Prostate gland (tissue), 2 donors: ENCODE results near the gene OGFOD3. TPM values are rescaled to one million over a fixed set of nuclear protein-coding genes. Genes with fewer than 3 reads are reported as not detected.
A peak's percentile ranks its signal among the peaks of the same experiment; 100 is the strongest.

Experiments
- DNase-seq: peaks from one replicate; pipeline ENCODE4 v3.0.0-alpha.2; 2019; ENCODE audit warnings: low spot score
- H3K27ac ChIP-seq, 2 donors: fragments of 200-600 bp; sonication (generic); 2 replicates each; pipeline ENCODE4 v1.5.1; 2017 to 2019
- H3K27me3 ChIP-seq: fragments of 200-600 bp; sonication (generic); replicated peaks from 2 replicates; pipeline ENCODE4 v1.5.1; 2019; ENCODE audit not compliant: insufficient read depth
- H3K36me3 ChIP-seq, 2 donors: fragments of 200-600 bp; sonication (generic); 1 replicate in 1 of 2; 2 replicates in 1 of 2; pipeline versions ENCODE4 v1.5.1 to v1.8.1; 2017 to 2019
- H3K4me1 ChIP-seq: fragments of 200-600 bp; sonication (generic); replicated peaks from 2 replicates; pipeline ENCODE4 v1.5.1; 2019
- H3K4me3 ChIP-seq, 2 donors: fragments of 200-600 bp; sonication (generic); 2 replicates each; pipeline ENCODE4 v1.5.1; 2017 to 2019
- H3K9me3 ChIP-seq: fragments of 200-600 bp; sonication (generic); 2 replicates; pipeline ENCODE4 v1.5.1; 2017
- POLR2A ChIP-seq: fragments of 450-650 bp; IDR thresholded peaks from one replicate; pipeline ENCODE4 v1.6.1; 2016; ENCODE audit warnings: antibody characterized with exemption, mild to moderate bottlenecking
- POLR2AphosphoS5 ChIP-seq: sonication (generic); formaldehyde crosslinking; IDR thresholded peaks from one replicate; pipeline ENCODE4 v1.6.1; 2017; ENCODE audit warnings: antibody characterized with exemption
- WGBS: methylation state at CpG from one replicate; pipeline ENCODE4 v1.1.5; 2018; 5-methylcytosine and 5-hydroxymethylcytosine counted together
- intact Hi-C: fragments of 100-400 bp; cut with DNase I; formaldehyde crosslinking; loops from one replicate; pipeline ENCODE4 v1.14.2; 2022
- total RNA-seq, 2 donors: library from RNA; depleted of rRNA; stranded (reverse); fragments of >200 nt; gene quantifications; one replicate each; pipeline ENCODE4 v1.1.0, GENCODE V29; 2016
- TF ChIP-seq, protein P1 (sequence below), 4 experiments: fragments of 200-600 bp in 2 of 4; fragments of 450-650 bp in 2 of 4; sonication (generic) in 2 of 4; IDR thresholded peaks; 1 replicate in 3 of 4; 2 replicates in 1 of 4; pipeline ENCODE4 v1.5.1; 2016 to 2019; ENCODE audit warnings: antibody characterized with exemption in 4 of 4, mild to moderate bottlenecking in 2 of 4, moderate library complexity in 2 of 4

OGFOD3 gene
- total RNA-seq, 2 donors from 2014 or later: 41.0 to 65.8 TPM

GRCh38 chr17:82386881-82387704 lies 31.3 kb downstream of the OGFOD3 start:
- TF ChIP-seq POLR2AphosphoS5: no peak
- TF ChIP-seq, protein P1, sequence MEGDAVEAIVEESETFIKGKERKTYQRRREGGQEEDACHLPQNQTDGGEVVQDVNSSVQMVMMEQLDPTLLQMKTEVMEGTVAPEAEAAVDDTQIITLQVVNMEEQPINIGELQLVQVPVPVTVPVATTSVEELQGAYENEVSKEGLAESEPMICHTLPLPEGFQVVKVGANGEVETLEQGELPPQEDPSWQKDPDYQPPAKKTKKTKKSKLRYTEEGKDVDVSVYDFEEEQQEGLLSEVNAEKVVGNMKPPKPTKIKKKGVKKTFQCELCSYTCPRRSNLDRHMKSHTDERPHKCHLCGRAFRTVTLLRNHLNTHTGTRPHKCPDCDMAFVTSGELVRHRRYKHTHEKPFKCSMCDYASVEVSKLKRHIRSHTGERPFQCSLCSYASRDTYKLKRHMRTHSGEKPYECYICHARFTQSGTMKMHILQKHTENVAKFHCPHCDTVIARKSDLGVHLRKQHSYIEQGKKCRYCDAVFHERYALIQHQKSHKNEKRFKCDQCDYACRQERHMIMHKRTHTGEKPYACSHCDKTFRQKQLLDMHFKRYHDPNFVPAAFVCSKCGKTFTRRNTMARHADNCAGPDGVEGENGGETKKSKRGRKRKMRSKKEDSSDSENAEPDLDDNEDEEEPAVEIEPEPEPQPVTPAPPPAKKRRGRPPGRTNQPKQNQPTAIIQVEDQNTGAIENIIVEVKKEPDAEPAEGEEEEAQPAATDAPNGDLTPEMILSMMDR (IDR thresholded peaks at IDR 0.05): no peak
- no peak for TF ChIP-seq POLR2A
- no peaks in the 10 kb centered on the region for H3K27me3 ChIP-seq
- H3K36me3 ChIP-seq: no peaks in the 10 kb centered on the region
- intact Hi-C loops: no loop called here
- no peak overlapping the region for H3K27ac ChIP-seq
- H3K9me3 ChIP-seq: no peaks in the 10 kb centered on the region
- no peak for DNase-seq
- 54% methylated on average over 31 of the region's 38 CpGs for WGBS
- H3K4me1 ChIP-seq: peaks cover 5% of the 10 kb centered on the region
- no peak overlapping the region for H3K4me3 ChIP-seq

GRCh38 chr17:82386255-82386831 lies 32.0 kb downstream of the OGFOD3 start:
- no peak for DNase-seq
- TF ChIP-seq, protein P1 (IDR thresholded peaks at IDR 0.05): no peak
- TF ChIP-seq POLR2A (no peak), POLR2AphosphoS5 (no peak)
- Histone ChIP-seq H3K36me3 (no peaks in the 10 kb centered on the region), H3K4me3 (no peak overlapping the region), H3K27me3 (no peaks in the 10 kb centered on the region), H3K9me3 (no peaks in the 10 kb centered on the region), H3K4me1 (peaks cover 5% of the 10 kb centered on the region), H3K27ac (no peak overlapping the region)
- intact Hi-C loops: no loop called here
- WGBS: 44% methylated on average over 17 of the region's 17 CpGs

DNA sequence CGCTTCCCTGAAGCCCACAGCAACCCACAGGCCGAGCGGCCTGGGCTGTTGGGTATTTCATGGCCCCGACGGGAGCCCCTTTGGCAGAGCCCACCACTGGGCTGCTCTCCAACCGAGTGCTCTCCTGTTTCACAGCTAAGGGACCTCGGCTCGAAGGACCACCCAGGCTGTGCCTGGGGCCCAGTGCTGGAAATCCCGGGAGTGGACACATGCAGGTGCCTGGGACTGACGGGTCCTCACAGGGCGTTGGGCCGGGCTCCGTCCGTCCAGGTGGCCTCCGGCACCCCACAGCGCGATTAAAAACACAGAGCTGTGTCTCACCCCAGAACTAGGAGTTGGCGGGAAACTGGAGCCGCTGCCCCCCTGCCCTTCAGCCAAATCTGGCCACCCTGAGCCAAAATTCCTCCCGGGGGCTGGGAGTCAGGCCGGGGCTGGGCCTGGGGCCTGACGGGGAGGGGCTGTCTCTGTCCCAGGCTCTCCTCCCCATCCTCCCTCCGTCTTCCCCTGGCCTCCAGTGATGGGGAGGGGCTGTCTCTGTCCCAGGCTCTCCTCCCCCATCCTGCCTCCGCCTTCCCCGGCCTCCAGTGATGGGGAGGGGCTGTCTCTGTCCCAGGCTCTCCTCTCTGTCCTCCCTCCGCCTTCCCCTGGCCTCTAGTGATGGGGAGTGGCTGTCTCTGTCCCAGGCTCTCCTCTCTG lies 32.7 kb downstream of the OGFOD3 start:
- H3K27ac ChIP-seq: no peak overlapping the region

DNA sequence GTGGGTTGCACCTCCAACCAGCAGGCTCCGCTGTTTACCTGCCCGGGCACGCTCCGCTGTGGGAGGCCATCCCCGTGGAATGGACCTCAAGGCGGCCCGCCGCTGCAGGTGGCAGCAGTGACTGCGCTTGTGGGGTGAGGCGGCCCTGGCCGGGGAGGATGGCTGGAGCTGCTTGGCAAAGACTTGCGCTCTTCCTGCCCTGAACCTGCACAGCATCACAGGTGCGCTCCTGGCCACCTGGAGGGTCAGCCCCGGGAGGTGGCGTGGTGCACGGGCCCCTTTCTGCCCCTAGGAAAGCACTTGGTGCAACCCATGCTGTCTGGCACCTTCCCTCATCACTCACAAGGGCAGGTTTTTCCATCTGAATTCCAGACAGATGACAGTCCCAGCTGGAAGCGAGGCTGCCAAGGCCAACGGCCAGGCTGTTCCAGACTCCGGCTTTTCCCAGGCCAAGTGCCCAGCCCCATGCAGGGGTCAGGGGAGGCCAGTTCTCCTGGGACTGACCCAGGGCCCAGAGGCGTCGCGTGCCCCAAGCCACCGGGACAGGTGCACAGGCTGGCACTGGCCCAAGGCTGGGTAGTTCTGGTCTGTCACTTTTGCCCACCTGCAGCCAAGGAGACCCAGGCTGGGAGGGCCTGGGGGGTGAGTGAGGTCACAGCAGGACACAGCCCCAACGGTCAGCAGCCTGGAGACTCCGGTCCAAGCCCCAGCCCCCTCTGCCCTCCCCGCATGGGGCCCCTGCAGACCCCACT lies 33.5 kb downstream of the OGFOD3 start:
- TF ChIP-seq POLR2A (no peak), POLR2AphosphoS5 (peak; percentile 87)
- TF ChIP-seq, protein P1 (IDR thresholded peaks at IDR 0.05): peak in 2 of 4 experiments; percentile 62 to 66
- Histone ChIP-seq H3K27ac (peak overlapping the region in 1 of 2 donors; percentile 7), H3K36me3 (no peaks in the 10 kb centered on the region), H3K27me3 (no peaks in the 10 kb centered on the region), H3K4me3 (no peak overlapping the region), H3K4me1 (peaks cover 5% of the 10 kb centered on the region), H3K9me3 (no peaks in the 10 kb centered on the region)
- intact Hi-C loops: no loop called here
- WGBS: 40% methylated on average over 26 of the region's 26 CpGs
- DNase-seq: peak; percentile 82

More for the DNA sequence above, 32.7 kb downstream of the OGFOD3 start:
- intact Hi-C loops: no loop called here
- no peaks in the 10 kb centered on the region for H3K9me3 ChIP-seq
- no peaks in the 10 kb centered on the region for H3K27me3 ChIP-seq
- H3K36me3 ChIP-seq: no peaks in the 10 kb centered on the region
- 40% methylated on average over 24 of the region's 26 CpGs for WGBS
- no peak for DNase-seq
- H3K4me3 ChIP-seq: no peak overlapping the region
- no peak for TF ChIP-seq POLR2AphosphoS5
- no peak for TF ChIP-seq POLR2A
- TF ChIP-seq, protein P1 (IDR thresholded peaks at IDR 0.05): no peak
- H3K4me1 ChIP-seq: peaks cover 5% of the 10 kb centered on the region
